T-helper 17 cell (primary cell): ENCODE data around the gene ALKBH3. TPM values are rescaled to one million over a fixed set of nuclear protein-coding genes. Genes with fewer than 3 reads are reported as not detected.
A peak's percentile ranks its signal among the peaks of the same experiment; 100 is the strongest.

Experiments
- ATAC-seq: fragments of 150-1000 bp; cut with Tn5 transposase; 2 replicates; pipeline ENCODE4 v1.10.0; 2021; ENCODE audit warnings: mild to moderate bottlenecking, moderate library complexity
- DNase-seq, 3 donors: peaks; one replicate each; pipeline versions ENCODE4 v3.0.0 to v3.0.0-alpha.2; 2020 to 2021
- H3K9me3 ChIP-seq: one replicate; pipeline ENCODE4 v1.7.0; 2013; ENCODE audit warnings: low read length, mild to moderate bottlenecking; ENCODE audit not compliant: control insufficient read depth, poor library complexity, severe bottlenecking
- H3K27ac Mint-ChIP-seq: one replicate; pipeline ENCODE4 v1.8.0; 2022; ENCODE audit warnings: mild to moderate bottlenecking, moderate library complexity, mixed read lengths
- H3K27me3 Mint-ChIP-seq: one replicate; pipeline ENCODE4 v1.8.0; 2022; ENCODE audit warnings: mixed read lengths
- H3K36me3 Mint-ChIP-seq: one replicate; pipeline ENCODE4 v1.8.0; 2022; ENCODE audit warnings: low read depth, mixed read lengths
- H3K4me1 Mint-ChIP-seq: one replicate; pipeline ENCODE4 v1.8.0; 2022; ENCODE audit warnings: mild to moderate bottlenecking, mixed read lengths
- H3K4me3 Mint-ChIP-seq: one replicate; pipeline ENCODE4 v1.8.0; 2022; ENCODE audit warnings: mild to moderate bottlenecking, moderate library complexity, mixed read lengths
- total RNA-seq, 4 donors: library from RNA in 2 of 4; stranded (reverse) in 2 of 4; gene quantifications; one replicate each; pipeline ENCODE4 v1.2.3 and lab custom pipeline; 2022 to 2026

ALKBH3 gene
- total RNA-seq, 2 donors from 2014 or later, result 28.8 to 31.2 TPM

DNA sequence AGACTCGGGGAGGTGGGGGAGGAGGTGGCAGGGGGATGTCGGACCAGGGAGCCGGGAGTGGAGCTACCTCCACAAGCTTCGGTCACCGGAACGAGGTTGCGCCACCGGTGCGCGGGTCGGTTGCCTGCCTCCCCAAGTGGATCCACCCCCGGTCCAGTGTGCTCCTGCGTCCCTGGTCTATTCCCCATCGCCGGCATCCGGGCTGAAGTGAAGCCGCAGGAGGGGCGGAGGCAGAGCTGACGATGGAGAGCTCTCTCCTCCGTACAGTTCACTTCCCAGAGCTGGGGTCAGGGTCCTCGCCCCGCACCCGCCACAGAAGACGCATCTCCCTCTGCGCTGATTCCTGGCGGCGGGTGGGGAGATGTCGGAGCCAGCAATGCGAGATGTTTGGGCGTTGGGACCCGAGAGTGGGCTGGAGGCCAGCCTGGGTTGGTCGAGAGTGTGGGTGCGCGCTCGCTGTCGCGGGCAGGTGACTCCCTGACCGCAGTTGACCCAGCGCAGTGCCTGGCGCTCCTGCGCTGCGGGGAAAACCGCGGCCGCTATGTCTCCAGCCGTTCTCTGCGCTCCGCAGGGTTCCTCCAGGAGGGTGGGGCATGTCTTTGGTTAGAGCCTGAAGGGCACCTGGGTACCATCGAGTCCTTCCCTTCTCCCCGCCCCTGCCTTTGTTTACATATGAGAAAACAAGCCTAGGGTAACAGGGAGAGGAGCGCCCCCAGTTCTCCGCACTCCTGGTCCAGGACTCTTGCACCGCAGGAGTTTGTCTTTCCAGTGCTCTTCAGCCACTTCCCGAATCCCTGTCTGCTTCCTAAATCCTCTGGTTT lies 63.5 kb downstream of the ALKBH3 start:
- H3K27ac Mint-ChIP-seq, result no peak overlapping the region
- H3K4me3 Mint-ChIP-seq, result peak overlapping the region; percentile 96
- DNase-seq (no peak), ATAC-seq (peak; percentile 29)
- peaks cover 13% of the 10 kb centered on the region for H3K36me3 Mint-ChIP-seq
- H3K4me1 Mint-ChIP-seq, result peaks cover 15% of the 10 kb centered on the region
- peaks cover 75% of the 10 kb centered on the region for H3K27me3 Mint-ChIP-seq
- H3K9me3 ChIP-seq, result no peaks in the 10 kb centered on the region

DNA sequence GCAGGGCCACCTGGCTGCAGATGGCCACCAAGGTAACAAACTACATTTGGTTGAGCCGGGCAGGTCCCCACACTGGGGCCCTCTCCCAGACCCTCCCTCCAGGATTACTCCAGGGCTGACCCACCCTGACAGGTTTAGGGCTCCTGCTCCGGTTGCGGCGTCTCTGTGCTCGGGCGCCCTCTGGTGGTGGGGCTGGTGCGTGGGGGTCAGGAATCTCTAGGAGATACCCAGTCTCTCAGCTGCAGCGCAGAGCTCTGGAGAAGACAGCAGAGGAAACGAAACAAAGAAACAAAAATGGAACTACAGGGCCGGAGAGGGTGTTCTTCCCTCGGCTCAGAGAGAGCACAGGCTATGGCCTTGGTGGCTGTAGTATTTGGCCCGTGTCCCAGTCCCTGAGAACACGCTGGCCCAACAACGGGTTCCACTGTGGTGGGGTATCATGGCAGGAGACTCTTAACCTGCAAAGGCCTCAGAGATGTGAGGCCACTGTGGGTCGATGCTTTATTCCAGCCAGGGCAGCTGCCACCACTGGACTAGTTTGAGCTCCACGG lies 64.2 kb downstream of the ALKBH3 start:
- peak; percentile 45 for ATAC-seq
- Mint-ChIP-seq H3K4me3 (peak overlapping the region; percentile 96), H3K4me1 (peaks cover 15% of the 10 kb centered on the region), H3K36me3 (peaks cover 13% of the 10 kb centered on the region), H3K27me3 (peaks cover 71% of the 10 kb centered on the region), H3K27ac (no peak overlapping the region)
- H3K9me3 ChIP-seq, result no peaks in the 10 kb centered on the region
- DNase-seq, result peak; percentile 26 to 51 (median 31)

GRCh38 chr11:43947003-43947500 lies 66.4 kb downstream of the ALKBH3 start:
- Mint-ChIP-seq H3K4me3 (no peak overlapping the region), H3K27me3 (peaks cover 70% of the 10 kb centered on the region), H3K4me1 (peaks cover 10% of the 10 kb centered on the region), H3K27ac (peak overlapping the region; percentile 41), H3K36me3 (peaks cover 8% of the 10 kb centered on the region)
- H3K9me3 ChIP-seq, result no peaks in the 10 kb centered on the region
- DNase-seq (no peak), ATAC-seq (no peak)

GRCh38 chr11:43947815-43948214 lies 67.2 kb downstream of the ALKBH3 start:
- ATAC-seq (no peak), DNase-seq (no peak)
- Mint-ChIP-seq H3K4me1 (peaks cover 10% of the 10 kb centered on the region), H3K4me3 (no peak overlapping the region), H3K27ac (no peak overlapping the region), H3K27me3 (peaks cover 78% of the 10 kb centered on the region), H3K36me3 (peaks cover 8% of the 10 kb centered on the region)
- H3K9me3 ChIP-seq, result no peaks in the 10 kb centered on the region

DNA sequence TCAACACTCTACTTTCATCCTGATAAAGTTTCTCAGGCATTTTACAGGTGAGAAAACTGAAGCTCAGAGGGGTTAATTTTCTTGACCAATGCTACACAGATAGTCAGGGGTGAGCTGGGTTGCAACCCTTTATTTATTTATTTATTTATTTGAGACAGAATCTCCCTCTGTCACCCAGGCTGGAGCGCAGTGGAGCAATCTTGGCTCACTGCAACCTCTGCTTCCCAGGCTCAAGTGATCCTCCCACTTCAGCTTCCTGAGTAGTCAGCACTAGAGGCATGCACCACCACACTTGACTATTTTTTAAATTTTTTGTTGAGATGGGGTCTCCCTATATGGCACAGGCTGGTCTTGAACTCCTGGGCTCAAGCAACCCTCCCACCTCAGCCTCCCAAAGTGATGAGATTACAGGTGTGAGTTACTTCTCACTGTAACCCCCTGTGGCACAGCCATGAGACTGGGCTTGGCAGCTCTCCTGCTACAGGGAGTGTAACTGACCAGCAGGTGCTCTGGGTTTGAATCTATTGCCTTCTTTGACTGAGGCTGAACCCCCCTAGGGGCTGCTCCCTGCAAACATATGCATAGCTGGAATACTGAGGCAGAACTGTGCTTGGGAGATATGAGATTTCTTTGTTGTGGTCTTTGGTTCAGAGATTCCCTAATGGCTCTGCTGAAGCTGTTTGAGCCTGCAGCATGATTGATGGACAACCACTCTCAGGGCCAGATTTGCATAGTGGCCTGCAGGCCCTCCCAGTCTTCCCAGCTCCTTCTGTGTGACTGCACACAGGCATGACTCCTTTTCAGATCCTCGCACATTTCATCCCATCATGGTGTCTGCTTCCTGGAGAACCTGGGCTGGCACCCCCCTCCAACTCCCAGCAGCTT lies 68.0 kb downstream of the ALKBH3 start:
- Mint-ChIP-seq H3K36me3 (peaks cover 6% of the 10 kb centered on the region), H3K27ac (no peak overlapping the region), H3K4me1 (peaks cover 7% of the 10 kb centered on the region), H3K4me3 (no peak overlapping the region), H3K27me3 (peaks cover 76% of the 10 kb centered on the region)
- H3K9me3 ChIP-seq, result no peaks in the 10 kb centered on the region
- no peak for ATAC-seq
- no peak for DNase-seq

DNA sequence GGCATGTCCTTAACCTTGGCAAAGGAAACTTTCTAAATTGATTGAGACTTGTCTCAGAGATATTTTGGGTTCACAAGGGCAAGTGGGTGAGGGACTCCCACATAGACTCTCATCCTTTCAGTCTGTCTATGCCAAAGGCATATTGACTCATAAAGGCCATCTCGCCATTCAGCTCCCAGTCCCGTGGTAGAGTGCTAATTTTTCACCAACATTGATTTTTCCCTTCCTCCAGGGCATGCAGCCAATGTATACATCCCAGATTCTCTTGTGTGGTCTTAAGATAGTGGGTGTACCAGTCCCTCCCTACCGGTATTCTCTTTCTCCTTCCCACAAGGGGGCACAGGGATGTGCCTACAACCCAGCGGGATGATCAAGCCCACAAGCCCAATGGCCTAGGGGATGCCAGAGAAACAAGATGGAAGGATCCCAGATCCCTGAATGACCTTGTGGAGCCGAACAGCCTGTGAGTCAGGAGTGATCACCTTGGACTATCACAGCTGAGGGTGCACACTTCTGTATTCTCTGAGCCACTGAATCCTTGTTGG lies 69.8 kb downstream of the ALKBH3 start:
- H3K9me3 ChIP-seq, result no peaks in the 10 kb centered on the region
- H3K27ac Mint-ChIP-seq, result no peak overlapping the region
- DNase-seq, result no peak
- peaks cover 2% of the 10 kb centered on the region for H3K4me1 Mint-ChIP-seq
- H3K27me3 Mint-ChIP-seq, result peaks cover 77% of the 10 kb centered on the region
- ATAC-seq, result no peak
- H3K4me3 Mint-ChIP-seq, result no peak overlapping the region
- H3K36me3 Mint-ChIP-seq, result peaks cover 6% of the 10 kb centered on the region

DNA sequence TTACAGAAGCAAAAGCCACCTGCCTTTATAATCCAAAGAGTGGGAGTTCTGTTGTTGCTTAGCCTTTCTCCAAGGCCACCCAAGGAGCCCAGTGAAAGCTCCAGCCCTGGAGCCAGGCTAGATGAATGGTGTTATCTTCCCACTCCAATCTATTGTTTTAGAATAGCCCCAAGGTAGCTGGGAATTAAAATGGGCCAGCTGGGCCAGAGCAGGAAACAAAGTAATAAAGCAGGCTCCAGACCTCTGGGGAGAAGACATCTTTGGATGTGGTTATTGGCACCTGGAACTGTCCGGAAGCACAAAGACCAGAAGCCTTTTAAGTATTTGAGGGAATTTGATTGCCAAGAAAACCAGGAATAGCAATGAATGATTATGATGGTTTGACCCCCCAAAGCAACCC lies 70.6 kb downstream of the ALKBH3 start:
- H3K27ac Mint-ChIP-seq, result no peak overlapping the region
- H3K27me3 Mint-ChIP-seq, result peaks cover 76% of the 10 kb centered on the region
- peaks cover 6% of the 10 kb centered on the region for H3K36me3 Mint-ChIP-seq
- no peaks in the 10 kb centered on the region for H3K9me3 ChIP-seq
- no peak for DNase-seq
- ATAC-seq, result no peak
- H3K4me1 Mint-ChIP-seq, result peaks cover 2% of the 10 kb centered on the region
- H3K4me3 Mint-ChIP-seq, result no peak overlapping the region

DNA sequence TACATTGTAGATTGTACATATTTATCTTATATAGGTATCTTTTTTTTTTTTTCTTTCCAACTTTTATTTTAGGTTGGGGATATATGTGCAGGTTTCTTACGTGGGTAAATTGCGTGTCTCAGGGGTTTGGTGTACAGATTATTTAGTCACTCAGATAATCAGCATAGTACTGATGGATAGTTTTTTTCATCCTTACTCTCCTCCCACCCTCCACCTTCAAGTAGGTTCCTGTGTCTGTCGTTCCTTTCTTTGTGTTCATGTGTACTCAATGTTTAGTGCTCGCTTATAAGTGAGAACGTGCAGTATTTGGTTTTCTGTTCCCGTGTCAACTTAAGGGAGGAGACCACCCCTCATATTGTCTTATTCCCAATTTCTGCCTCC lies 71.4 kb downstream of the ALKBH3 start:
- Mint-ChIP-seq H3K36me3 (peaks cover 4% of the 10 kb centered on the region), H3K4me1 (peaks cover 2% of the 10 kb centered on the region), H3K27ac (no peak overlapping the region), H3K27me3 (peaks cover 68% of the 10 kb centered on the region), H3K4me3 (no peak overlapping the region)
- no peaks in the 10 kb centered on the region for H3K9me3 ChIP-seq
- no peak for DNase-seq
- no peak for ATAC-seq

- Mint-ChIP-seq H3K27ac (no peak overlapping the region), H3K4me1 (no peaks in the 10 kb centered on the region), H3K27me3 (peaks cover 62% of the 10 kb centered on the region), H3K36me3 (no peaks in the 10 kb centered on the region), H3K4me3 (no peak overlapping the region)
- H3K9me3 ChIP-seq, result no peaks in the 10 kb centered on the region
- ATAC-seq (no peak), DNase-seq (no peak)
These were observed 72.0 kb downstream of the ALKBH3 start for GRCh38 chr11:43952401-43953342.

- H3K9me3 ChIP-seq, result no peaks in the 10 kb centered on the region
- Mint-ChIP-seq H3K27ac (no peak overlapping the region), H3K4me1 (no peaks in the 10 kb centered on the region), H3K36me3 (no peaks in the 10 kb centered on the region), H3K27me3 (peaks cover 59% of the 10 kb centered on the region), H3K4me3 (no peak overlapping the region)
- ATAC-seq, result no peak
- no peak for DNase-seq
These were observed 72.9 kb downstream of the ALKBH3 start for GRCh38 chr11:43953521-43953920.

- no peak overlapping the region for H3K4me3 Mint-ChIP-seq
- H3K27me3 Mint-ChIP-seq, result peaks cover 53% of the 10 kb centered on the region
- no peaks in the 10 kb centered on the region for H3K4me1 Mint-ChIP-seq
- no peaks in the 10 kb centered on the region for H3K9me3 ChIP-seq
- H3K36me3 Mint-ChIP-seq, result no peaks in the 10 kb centered on the region
- no peak for ATAC-seq
- no peak for DNase-seq
- no peak overlapping the region for H3K27ac Mint-ChIP-seq
These were observed 73.6 kb downstream of the ALKBH3 start for GRCh38 chr11:43954241-43954640.

DNA sequence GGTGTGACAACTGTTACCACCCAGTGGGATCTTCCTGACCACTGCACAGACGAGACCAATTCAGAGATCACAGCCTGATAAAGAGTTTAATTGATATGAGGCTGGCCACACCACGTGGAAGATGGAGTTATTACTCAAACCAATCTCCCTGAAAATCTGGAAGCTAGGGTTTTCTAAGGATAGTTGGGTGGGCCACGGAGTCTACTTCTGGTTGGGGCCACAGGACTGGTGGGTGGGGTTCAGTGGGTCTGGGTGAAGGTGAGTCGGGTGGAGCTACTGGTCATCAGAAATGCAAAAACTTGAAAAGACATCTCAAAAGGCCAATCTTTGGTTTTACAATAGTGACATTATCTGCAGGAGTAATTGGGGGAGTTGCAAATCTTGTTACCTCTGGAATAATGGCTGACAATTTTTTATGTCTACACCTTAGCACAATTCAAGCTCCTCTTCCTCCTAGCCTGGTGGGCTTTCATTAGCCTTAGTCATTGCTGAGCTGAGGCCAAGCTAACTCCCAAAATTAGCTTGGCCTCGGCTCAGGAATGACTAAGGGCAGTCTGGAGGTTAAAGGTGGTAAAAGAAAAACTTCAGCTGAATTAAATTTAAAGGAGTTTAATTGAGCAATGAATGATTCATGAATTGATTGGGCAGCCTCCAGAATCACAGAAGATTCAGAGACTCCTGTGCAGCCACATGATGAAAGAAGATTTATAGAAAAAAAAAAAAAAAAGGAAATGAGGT lies 74.9 kb downstream of the ALKBH3 start:
- Mint-ChIP-seq H3K4me1 (no peaks in the 10 kb centered on the region), H3K4me3 (no peak overlapping the region), H3K27me3 (peaks cover 47% of the 10 kb centered on the region), H3K27ac (no peak overlapping the region), H3K36me3 (peaks cover under 1% of the 10 kb centered on the region)
- DNase-seq, result no peak
- no peak for ATAC-seq
- H3K9me3 ChIP-seq, result no peaks in the 10 kb centered on the region
